ENCODE data around the gene JAG1. TPM values are rescaled to one million over a fixed set of nuclear protein-coding genes. Genes with fewer than 3 reads are reported as not detected.

Gene JAG1
- total RNA-seq, 1 donor from 2014 or later, result 60.5 TPM

DNA sequence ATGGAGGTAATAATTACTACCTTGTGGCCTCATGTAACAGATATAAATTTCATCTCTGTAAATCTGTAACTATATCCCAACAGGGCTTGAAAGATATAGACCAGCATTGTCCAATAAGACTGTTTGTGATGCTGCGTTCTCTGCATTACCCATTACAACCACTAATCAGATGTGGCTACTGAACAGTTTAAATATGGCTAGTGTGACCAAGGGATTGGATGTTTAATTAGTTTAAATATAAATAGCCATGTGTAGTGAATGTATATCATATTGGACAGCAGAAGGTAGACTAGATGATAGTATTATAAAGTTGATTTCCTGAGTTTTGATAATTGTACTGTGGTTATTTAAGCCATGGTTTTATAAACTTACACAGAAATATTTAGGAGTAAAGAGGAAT, 27.8 kb upstream of the JAG1 start:
- no peak overlapping the region for H3K4me3 ChIP-seq (ENCODE audit: low read length in 3 of 3)
- H3K9ac ChIP-seq (ENCODE audit: low read depth in 1 of 3, low read length in 3 of 3), result no peak overlapping the region
- no peaks in the 10 kb centered on the region for H3K4me1 ChIP-seq (ENCODE audit: control insufficient read depth in 3 of 3, insufficient read depth in 3 of 3, low read length in 3 of 3)

DNA sequence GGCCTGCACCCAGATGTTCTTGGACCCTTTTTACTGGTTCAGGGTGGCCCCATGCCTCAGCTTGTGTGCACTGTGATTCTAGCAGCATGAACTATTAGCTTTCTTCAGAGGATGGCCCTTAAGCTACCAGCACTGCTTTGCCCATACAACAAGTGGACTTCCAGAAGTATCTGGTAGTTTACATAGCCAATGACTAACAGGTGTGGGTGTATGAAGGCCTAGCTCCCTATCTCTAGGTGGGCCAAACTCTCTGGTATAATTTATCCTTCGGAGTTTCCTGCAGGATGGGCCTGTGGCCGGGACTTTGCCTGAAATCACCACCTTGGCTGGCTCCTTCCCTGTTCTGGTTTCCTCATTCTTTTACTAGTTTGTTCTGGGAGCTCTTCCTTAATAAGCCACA, 26.1 kb upstream of the JAG1 start:
- Histone ChIP-seq H3K9ac (ENCODE audit: low read depth in 1 of 3, low read length in 3 of 3) (no peak overlapping the region), H3K4me3 (ENCODE audit: low read length in 3 of 3) (no peak overlapping the region), H3K9me3 (ENCODE audit: control insufficient read depth in 3 of 3, low read length in 3 of 3) (no peaks in the 10 kb centered on the region), H3K27ac (ENCODE audit: low read depth, low read length) (no peak overlapping the region), H3K4me1 (ENCODE audit: control insufficient read depth in 3 of 3, insufficient read depth in 3 of 3, low read length in 3 of 3) (no peaks in the 10 kb centered on the region), H3K36me3 (ENCODE audit: control insufficient read depth in 3 of 3, insufficient read depth in 3 of 3, low read length in 3 of 3) (no peaks in the 10 kb centered on the region), H3K27me3 (ENCODE audit: control insufficient read depth in 3 of 3, insufficient read depth in 3 of 3, low read length in 3 of 3) (no peaks in the 10 kb centered on the region)

More for the DNA sequence above, 27.8 kb upstream of the JAG1 start:
- Histone ChIP-seq H3K9me3 (ENCODE audit: control insufficient read depth in 3 of 3, low read length in 3 of 3) (no peaks in the 10 kb centered on the region), H3K36me3 (ENCODE audit: control insufficient read depth in 3 of 3, insufficient read depth in 3 of 3, low read length in 3 of 3) (no peaks in the 10 kb centered on the region), H3K27ac (ENCODE audit: low read depth, low read length) (no peak overlapping the region), H3K27me3 (ENCODE audit: control insufficient read depth in 3 of 3, insufficient read depth in 3 of 3, low read length in 3 of 3) (no peaks in the 10 kb centered on the region)

DNA sequence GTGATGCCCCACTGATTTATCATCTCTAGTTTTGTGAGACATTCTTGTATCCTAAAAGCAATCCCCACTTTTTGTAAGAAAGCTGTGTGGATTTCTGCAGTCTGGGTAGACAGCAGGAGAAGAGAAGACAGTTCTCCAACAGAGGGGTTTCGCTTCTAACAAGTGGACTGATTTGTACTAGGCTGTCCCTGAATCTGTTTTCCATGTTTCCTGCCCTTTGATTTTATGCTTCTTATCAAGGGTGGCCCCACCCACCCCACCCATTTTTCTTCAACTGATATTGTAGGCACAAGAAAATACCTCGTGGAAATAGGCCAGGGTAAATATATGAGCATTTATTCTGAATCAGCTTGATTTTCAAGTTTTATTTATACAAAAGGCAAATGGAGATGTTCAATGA, 25.7 kb upstream of the JAG1 start:
- Histone ChIP-seq H3K4me1 (ENCODE audit: control insufficient read depth in 3 of 3, insufficient read depth in 3 of 3, low read length in 3 of 3) (no peaks in the 10 kb centered on the region), H3K9me3 (ENCODE audit: control insufficient read depth in 3 of 3, low read length in 3 of 3) (no peaks in the 10 kb centered on the region), H3K9ac (ENCODE audit: low read depth in 1 of 3, low read length in 3 of 3) (no peak overlapping the region), H3K4me3 (ENCODE audit: low read length in 3 of 3) (no peak overlapping the region), H3K27ac (ENCODE audit: low read depth, low read length) (no peak overlapping the region), H3K36me3 (ENCODE audit: control insufficient read depth in 3 of 3, insufficient read depth in 3 of 3, low read length in 3 of 3) (no peaks in the 10 kb centered on the region), H3K27me3 (ENCODE audit: control insufficient read depth in 3 of 3, insufficient read depth in 3 of 3, low read length in 3 of 3) (no peaks in the 10 kb centered on the region)

DNA sequence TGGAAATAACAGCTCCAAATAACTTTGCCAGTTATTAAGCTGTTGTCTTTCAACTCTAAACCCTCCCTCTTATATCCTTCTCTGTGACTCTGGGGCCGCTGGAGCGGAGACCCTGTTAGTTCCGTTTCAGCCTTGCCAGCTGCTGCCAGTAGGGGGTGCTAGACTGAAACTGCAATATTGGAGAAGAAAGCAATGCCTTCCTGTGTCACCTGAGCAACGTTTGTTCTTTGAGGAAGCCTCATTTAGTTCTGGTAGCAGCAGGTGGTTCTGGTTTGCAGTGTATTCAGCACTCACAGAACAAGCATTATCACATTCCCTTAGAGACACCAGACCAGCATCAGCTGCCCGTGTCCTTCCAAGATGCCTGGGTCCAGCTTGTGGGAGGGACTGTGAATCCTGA, 22.9 kb upstream of the JAG1 start:
- Histone ChIP-seq H3K9ac (ENCODE audit: low read depth in 1 of 3, low read length in 3 of 3) (no peak overlapping the region), H3K27me3 (ENCODE audit: control insufficient read depth in 3 of 3, insufficient read depth in 3 of 3, low read length in 3 of 3) (no peaks in the 10 kb centered on the region), H3K27ac (ENCODE audit: low read depth, low read length) (no peak overlapping the region), H3K4me3 (ENCODE audit: low read length in 3 of 3) (no peak overlapping the region), H3K9me3 (ENCODE audit: control insufficient read depth in 3 of 3, low read length in 3 of 3) (no peaks in the 10 kb centered on the region), H3K4me1 (ENCODE audit: control insufficient read depth in 3 of 3, insufficient read depth in 3 of 3, low read length in 3 of 3) (no peaks in the 10 kb centered on the region), H3K36me3 (ENCODE audit: control insufficient read depth in 3 of 3, insufficient read depth in 3 of 3, low read length in 3 of 3) (no peaks in the 10 kb centered on the region)

DNA sequence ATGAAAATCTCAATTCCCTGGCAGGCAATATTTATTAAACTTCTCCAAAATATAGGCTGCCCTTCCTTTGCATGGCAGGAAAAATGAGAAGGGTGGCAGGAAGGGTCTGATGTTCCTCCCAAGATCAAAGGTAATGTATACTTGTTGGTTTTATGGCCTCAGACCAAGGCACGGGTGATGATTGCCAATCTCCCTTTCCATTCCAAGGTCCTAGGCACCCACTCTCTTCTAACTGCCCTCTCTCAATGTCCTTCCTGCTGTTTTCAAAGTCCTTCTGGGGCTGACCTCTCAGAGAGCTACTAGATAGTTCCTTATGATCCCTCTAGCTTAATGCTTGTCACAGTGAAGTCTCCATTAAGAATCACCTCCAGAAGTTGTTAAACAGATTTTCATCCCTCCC, 15.6 kb upstream of the JAG1 start:
- Histone ChIP-seq H3K36me3 (ENCODE audit: control insufficient read depth in 3 of 3, insufficient read depth in 3 of 3, low read length in 3 of 3) (no peaks in the 10 kb centered on the region), H3K27ac (ENCODE audit: low read depth, low read length) (no peak overlapping the region), H3K27me3 (ENCODE audit: control insufficient read depth in 3 of 3, insufficient read depth in 3 of 3, low read length in 3 of 3) (no peaks in the 10 kb centered on the region), H3K4me3 (ENCODE audit: low read length in 3 of 3) (no peak overlapping the region), H3K9me3 (ENCODE audit: control insufficient read depth in 3 of 3, low read length in 3 of 3) (peaks cover 0 to 2% (median 0%) of the 10 kb centered on the region in 3 donors), H3K4me1 (ENCODE audit: control insufficient read depth in 3 of 3, insufficient read depth in 3 of 3, low read length in 3 of 3) (no peaks in the 10 kb centered on the region), H3K9ac (ENCODE audit: low read depth in 1 of 3, low read length in 3 of 3) (no peak overlapping the region)

DNA sequence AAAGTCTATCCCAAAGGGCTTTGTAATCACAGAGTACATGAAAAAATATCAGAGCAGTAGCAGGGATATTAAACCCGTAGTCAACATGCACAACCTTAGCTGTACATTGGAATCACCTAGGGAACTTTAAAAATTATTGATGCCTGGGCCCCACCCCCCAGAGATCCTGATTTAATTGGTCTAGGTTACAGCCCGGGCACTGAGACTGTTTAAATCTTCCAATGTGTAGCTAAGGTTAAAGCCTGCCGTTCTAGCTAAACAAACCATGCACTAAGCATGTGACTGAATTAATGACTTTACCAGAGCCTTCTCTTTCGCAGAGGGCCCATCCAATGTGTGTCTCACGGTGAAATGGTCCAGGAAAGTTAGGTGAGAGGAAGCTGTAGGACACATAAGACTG, 14.1 kb upstream of the JAG1 start:
- no peaks in the 10 kb centered on the region for H3K27me3 ChIP-seq (ENCODE audit: control insufficient read depth in 3 of 3, insufficient read depth in 3 of 3, low read length in 3 of 3)
- H3K4me1 ChIP-seq (ENCODE audit: control insufficient read depth in 3 of 3, insufficient read depth in 3 of 3, low read length in 3 of 3), result no peaks in the 10 kb centered on the region
- H3K9ac ChIP-seq (ENCODE audit: low read depth in 1 of 3, low read length in 3 of 3), result no peak overlapping the region
- H3K27ac ChIP-seq (ENCODE audit: low read depth, low read length), result no peak overlapping the region
- H3K36me3 ChIP-seq (ENCODE audit: control insufficient read depth in 3 of 3, insufficient read depth in 3 of 3, low read length in 3 of 3), result no peaks in the 10 kb centered on the region
- H3K9me3 ChIP-seq (ENCODE audit: control insufficient read depth in 3 of 3, low read length in 3 of 3), result peaks cover 0 to 2% (median 0%) of the 10 kb centered on the region in 3 donors
- H3K4me3 ChIP-seq (ENCODE audit: low read length in 3 of 3), result no peak overlapping the region

DNA sequence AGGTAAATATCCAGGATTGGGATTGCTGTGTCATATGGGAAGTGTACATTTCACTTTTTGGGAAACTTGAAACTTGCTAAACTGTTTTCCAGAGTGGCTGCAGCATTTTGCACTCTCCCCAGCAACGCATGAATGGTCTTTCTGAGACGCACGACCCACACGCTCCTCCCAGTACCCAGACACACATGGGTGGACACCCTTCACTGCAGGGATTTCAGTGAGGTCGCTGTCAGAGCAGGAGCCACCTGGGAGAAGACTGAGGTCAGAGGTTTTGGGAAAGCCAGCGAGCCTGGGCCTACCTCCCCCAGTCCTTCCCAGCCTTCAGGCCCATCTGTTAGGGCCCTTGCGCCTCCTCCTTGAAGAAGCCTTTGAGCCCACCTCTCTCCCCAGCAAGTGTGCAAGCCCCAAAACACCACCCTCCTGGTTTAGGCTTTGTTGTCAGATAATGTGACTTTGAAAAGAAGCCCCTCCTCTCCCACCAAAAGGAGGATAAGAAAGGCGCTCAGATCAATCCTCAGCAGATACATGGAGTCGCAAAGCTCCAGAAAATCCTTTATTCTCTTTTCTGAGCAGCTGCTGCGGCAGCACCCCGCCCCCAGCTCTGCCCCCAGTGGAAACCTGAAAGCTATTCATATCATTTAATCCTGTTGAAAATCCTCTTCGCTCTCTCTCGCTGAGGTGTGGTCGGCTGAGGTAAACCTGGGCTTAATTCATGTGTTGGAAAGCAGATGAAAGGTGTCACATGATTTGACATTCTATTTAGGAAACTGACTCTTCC, 12.7 kb upstream of the JAG1 start:
- Histone ChIP-seq H3K27ac (ENCODE audit: low read depth, low read length) (no peak overlapping the region), H3K36me3 (ENCODE audit: control insufficient read depth in 3 of 3, insufficient read depth in 3 of 3, low read length in 3 of 3) (no peaks in the 10 kb centered on the region), H3K27me3 (ENCODE audit: control insufficient read depth in 3 of 3, insufficient read depth in 3 of 3, low read length in 3 of 3) (no peaks in the 10 kb centered on the region), H3K9ac (ENCODE audit: low read depth in 1 of 3, low read length in 3 of 3) (no peak overlapping the region), H3K9me3 (ENCODE audit: control insufficient read depth in 3 of 3, low read length in 3 of 3) (peaks cover 0 to 2% (median 0%) of the 10 kb centered on the region in 3 donors), H3K4me3 (ENCODE audit: low read length in 3 of 3) (no peak overlapping the region), H3K4me1 (ENCODE audit: control insufficient read depth in 3 of 3, insufficient read depth in 3 of 3, low read length in 3 of 3) (no peaks in the 10 kb centered on the region)

DNA sequence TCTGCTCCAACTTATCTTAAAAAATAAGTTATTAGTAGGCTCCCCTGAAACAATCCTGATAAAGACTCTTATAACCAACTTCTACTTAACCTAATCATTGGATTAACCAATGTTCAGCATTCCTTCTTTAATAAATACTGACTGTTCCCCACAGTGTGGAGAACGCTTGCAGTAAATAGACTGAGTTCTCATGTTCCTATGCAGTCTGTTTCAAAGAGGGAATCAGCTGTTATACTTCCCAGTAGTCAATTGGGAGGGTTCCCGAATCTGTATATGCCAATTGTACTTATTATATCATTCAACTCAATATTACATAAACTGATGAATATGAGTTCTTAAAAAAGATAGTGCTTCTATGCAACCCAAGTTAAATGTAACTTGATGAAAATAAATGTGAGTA, 9.7 kb upstream of the JAG1 start:
- Histone ChIP-seq H3K27ac (ENCODE audit: low read depth, low read length) (no peak overlapping the region), H3K27me3 (ENCODE audit: control insufficient read depth in 3 of 3, insufficient read depth in 3 of 3, low read length in 3 of 3) (no peaks in the 10 kb centered on the region), H3K9me3 (ENCODE audit: control insufficient read depth in 3 of 3, low read length in 3 of 3) (peaks cover 0 to 2% (median 0%) of the 10 kb centered on the region in 3 donors), H3K4me1 (ENCODE audit: control insufficient read depth in 3 of 3, insufficient read depth in 3 of 3, low read length in 3 of 3) (no peaks in the 10 kb centered on the region), H3K4me3 (ENCODE audit: low read length in 3 of 3) (no peak overlapping the region), H3K36me3 (ENCODE audit: control insufficient read depth in 3 of 3, insufficient read depth in 3 of 3, low read length in 3 of 3) (no peaks in the 10 kb centered on the region), H3K9ac (ENCODE audit: low read depth in 1 of 3, low read length in 3 of 3) (no peak overlapping the region)

DNA sequence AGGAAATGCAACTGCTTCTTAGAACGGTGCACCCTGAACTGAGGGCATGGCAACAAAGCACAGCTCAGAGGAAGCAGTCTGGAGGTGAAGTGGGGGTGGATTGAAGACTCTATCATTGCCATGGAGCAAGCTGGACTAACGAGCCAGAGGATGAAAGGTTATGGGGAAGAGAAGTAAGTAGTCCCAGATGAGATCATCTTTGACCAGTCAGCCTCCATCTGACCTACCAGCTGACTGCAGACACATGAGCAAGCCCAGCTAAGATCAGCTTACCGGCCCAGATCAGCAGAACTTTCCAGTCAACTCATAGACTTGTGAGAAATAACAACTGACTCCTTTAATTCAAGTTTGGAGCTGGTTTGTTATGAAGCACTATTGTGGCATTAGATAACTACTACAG, 9.1 kb upstream of the JAG1 start:
- Histone ChIP-seq H3K27ac (ENCODE audit: low read depth, low read length) (no peak overlapping the region), H3K9ac (ENCODE audit: low read depth in 1 of 3, low read length in 3 of 3) (no peak overlapping the region)

DNA sequence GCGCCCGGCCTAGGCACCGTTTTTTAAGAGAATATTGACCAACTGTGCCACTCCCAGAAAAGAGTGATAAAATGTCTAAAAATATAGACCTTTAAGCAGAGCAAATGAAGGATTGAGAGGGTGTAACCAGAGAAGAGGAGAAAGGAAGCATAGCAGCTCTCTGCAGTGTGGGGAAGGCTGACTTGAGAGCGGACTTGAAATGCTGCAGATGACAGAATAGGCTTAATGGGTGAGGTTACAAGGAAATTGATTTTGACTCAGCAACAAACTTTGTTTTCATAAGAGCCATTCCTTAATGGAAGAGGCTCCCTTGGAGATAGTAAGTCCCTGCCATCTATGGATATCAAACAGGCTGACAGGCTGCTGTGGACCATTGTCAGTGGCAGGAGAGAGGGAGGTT, 7.7 kb upstream of the JAG1 start:
- Histone ChIP-seq H3K4me1 (ENCODE audit: control insufficient read depth in 3 of 3, insufficient read depth in 3 of 3, low read length in 3 of 3) (no peaks in the 10 kb centered on the region), H3K4me3 (ENCODE audit: low read length in 3 of 3) (no peak overlapping the region), H3K27me3 (ENCODE audit: control insufficient read depth in 3 of 3, insufficient read depth in 3 of 3, low read length in 3 of 3) (no peaks in the 10 kb centered on the region), H3K36me3 (ENCODE audit: control insufficient read depth in 3 of 3, insufficient read depth in 3 of 3, low read length in 3 of 3) (no peaks in the 10 kb centered on the region), H3K9ac (ENCODE audit: low read depth in 1 of 3, low read length in 3 of 3) (no peak overlapping the region), H3K9me3 (ENCODE audit: control insufficient read depth in 3 of 3, low read length in 3 of 3) (peaks cover 0 to 2% (median 0%) of the 10 kb centered on the region in 3 donors), H3K27ac (ENCODE audit: low read depth, low read length) (no peak overlapping the region)

More for the DNA sequence above, 9.1 kb upstream of the JAG1 start:
- Histone ChIP-seq H3K4me1 (ENCODE audit: control insufficient read depth in 3 of 3, insufficient read depth in 3 of 3, low read length in 3 of 3) (no peaks in the 10 kb centered on the region), H3K27me3 (ENCODE audit: control insufficient read depth in 3 of 3, insufficient read depth in 3 of 3, low read length in 3 of 3) (no peaks in the 10 kb centered on the region), H3K9me3 (ENCODE audit: control insufficient read depth in 3 of 3, low read length in 3 of 3) (peaks cover 0 to 2% (median 0%) of the 10 kb centered on the region in 3 donors), H3K4me3 (ENCODE audit: low read length in 3 of 3) (no peak overlapping the region), H3K36me3 (ENCODE audit: control insufficient read depth in 3 of 3, insufficient read depth in 3 of 3, low read length in 3 of 3) (no peaks in the 10 kb centered on the region)

All from skeletal muscle tissue (tissue), 4 donors.